Activated CD4-positive, CD25-positive, alpha-beta regulatory T cell treated with anti-CD3 and anti-CD28 coated beads, Interleukin-2, amount 50 U/mL, for 16 hours (primary cell): ENCODE results near the gene NKX6-2.
"Not testable (repeated sequence)": the region's sequence is repeated elsewhere in the genome, so short reads cannot be mapped to it uniquely, and the experiment has no call there.

Experiments used
- DNase-seq: peaks from one replicate; pipeline ENCODE4 v3.0.0-alpha.2; 2020; ENCODE audit warnings: low read depth, low spot score

The NKX6-2 gene

DNA sequence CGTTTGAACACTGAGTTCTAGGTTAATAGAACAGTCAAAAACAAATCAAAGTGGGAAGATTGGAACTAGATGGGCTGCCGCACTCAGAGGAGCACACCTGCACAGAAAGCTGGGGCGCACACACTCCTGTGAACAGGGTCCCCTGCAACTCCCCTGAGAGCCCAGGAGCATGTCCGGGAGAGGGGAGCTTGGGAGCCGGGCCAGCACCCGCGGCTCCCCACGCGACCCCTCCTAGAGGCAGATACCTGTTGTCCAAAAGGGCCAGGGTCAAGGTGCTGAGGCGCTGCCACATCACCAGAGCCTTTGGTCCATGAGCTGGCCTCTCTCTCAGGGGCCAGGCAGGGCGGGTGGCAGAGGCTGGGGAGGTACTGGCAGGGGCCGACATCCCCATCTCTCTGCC, 5.6 kb downstream of the NKX6-2 start:
- no peak for DNase-seq

DNA sequence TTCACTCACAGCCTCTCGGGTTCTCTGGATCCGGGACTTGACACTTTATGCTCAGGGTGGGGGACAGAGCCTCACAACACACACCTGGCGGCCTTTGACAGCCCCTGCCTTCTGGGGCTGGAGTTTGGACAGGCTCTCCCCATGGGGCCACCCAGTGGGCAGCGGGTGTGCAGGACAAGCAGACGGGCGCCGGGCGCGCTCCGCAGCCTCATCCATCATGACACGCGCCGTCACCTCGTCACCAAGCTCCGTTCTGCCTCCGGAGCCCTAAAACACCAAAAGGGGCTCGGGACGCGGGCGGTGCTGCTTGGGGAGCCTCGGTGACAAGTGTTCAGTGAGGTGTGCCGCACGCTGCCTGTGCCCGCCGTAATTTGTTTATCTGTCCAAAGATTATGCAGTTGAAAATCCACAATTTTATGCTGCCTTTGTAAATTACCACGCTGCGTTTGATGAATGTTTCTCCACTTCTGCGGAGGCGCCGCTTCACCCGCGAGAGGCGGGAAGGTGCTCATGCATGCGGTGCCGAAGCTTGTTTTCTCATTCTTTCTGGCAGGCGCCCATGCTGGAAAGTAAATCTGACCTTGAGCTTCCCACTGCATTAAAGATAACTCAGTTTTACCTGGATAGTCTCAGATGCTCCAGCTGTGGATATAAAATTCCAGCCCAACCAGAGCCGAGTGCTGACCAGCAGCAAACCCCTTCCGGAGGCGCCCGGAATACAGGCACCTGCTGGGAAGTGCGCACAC, 6.2 kb downstream of the NKX6-2 start:
- no peak for DNase-seq

DNA sequence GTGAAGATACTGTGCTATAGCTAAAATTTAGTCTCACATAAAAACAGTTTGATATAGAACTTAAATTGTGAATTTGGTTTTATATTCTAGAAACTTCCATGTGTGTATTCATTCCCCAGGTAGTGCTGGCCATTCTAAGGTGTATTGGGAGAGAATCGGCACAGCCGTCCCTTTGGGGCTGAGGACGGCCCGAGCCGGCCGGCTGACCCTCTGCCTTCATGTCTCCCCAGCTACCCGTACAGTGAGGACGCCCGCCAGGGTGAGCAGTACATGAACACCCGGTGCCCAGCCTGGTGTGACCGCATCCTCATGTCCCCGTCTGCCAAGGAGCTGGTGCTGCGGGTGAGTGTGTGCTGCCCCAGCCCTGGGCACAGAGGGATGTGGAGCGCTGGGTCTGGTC, 8.5 kb downstream of the NKX6-2 start:
- DNase-seq = no peak

DNA sequence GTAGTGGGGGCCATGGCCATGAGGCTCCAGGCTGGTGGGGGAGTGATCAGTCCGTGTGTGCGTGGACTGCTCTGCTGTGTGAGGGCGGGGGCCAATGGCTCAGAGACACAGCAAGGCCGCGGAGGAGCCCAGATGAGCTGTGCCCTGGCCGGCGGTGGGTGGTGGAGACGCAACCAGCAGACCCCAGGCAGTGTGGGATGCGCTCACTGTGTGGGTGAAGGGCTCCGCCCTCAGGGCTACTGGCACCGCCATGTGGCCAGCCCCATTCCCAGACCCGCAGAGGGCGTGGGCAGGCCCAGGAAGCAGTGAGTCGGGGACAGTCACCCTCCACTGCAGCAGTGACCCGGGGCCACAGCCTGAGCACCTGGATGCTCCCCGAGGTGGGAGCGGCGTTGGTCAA, 9.1 kb downstream of the NKX6-2 start:
- no peak for DNase-seq

DNA sequence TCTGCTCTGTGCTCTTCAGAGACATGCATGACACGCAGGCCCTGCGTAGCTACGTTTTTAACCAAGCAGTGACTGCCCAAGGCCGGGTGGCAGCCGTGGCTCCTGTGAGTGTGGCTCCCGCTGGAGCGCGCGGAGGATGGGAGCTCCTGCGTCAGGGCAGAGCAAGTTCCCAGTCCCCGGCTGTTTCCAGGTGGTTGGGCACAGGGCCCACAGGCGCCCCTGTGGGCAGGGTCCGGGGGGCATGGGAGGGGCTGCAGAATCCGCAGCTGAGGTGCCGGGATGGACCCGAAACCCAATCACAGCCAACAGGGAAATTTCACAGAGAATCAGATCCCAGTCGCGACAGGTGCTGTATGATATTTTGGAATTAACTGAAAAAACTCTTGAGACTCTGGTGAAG, 9.8 kb downstream of the NKX6-2 start:
- DNase-seq = no peak

DNA sequence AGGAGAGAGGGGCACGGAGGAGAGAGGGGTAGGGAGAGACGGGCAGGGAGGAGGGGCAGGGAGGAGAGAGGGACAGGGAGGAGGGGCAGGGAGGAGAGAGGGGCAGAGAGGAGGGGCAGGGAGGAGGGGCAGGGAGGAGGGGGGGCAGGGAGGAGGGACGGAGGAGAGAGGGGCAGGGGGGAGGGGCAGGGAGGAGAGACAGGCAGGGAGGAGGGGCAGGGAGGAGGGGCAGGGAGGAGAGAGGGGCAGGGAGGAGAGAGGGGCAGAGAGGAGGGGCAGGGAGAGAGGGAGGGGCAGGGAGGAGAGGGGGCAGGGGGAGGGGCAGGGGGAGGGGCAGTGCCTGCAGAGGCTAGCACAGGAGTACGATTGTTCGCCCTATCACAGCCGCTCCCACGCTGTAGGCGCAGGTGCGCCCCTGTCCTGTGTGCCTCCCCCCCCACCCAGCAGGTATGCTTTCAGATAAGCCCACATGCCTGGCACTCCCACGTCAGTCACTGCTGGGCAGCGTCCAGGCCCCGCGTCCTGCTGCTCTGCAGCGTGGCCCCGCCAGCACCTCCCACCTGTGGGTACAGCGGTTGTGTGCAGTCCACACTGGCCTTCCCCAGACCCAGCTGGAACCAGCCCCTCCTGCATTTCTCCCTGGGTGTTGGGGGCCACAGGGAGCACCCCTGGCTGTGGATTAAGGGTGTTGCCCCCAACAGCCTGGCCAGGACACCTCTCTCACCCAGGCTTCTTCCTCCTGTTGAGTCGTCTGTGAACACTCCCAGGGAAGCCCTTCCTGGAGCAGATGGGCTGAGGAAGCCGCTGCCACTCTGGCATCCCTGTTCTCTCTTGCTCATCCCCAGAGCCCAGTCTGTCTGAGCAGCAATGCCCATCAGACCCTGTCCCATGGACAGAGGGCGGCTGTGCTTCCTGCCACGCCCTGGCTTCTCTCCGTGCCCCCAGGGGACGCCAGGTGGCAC, 10.8 kb downstream of the NKX6-2 start:
- DNase-seq = no peak

DNA sequence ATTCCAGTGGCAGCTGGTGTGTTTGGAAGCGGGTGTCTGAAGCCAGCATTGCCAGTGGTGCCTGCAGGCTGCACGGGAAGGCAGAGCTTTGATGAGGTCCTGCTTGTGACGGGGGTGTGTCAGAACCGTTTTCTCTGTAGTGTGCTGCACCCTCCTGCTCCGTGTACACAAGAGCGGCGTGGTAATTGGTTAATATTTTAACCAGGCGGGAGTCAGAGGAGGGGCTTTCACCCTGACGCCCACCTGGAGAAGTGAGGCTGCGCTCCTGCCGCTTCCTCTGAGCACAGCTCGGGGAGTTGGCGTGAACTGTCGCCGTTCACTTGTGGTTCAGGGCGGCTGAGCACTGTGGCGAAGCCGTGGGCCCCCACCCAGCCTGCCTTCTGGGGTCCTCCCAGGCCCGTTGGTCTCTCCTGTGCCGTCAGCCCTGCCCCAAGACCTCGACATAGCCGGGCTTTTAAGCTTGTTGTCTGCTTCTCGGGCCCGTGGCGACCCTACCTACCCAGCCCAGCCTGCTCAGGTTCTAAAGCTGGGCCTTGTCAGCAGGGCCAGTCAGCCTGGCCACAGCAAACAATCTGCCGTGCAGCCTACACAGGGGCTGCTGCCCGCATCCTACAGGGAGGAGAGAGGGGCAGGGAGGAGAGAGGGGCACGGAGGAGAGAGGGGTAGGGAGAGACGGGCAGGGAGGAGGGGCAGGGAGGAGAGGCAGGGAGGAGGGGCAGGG, 11.6 kb downstream of the NKX6-2 start:
- no peak for DNase-seq

DNA sequence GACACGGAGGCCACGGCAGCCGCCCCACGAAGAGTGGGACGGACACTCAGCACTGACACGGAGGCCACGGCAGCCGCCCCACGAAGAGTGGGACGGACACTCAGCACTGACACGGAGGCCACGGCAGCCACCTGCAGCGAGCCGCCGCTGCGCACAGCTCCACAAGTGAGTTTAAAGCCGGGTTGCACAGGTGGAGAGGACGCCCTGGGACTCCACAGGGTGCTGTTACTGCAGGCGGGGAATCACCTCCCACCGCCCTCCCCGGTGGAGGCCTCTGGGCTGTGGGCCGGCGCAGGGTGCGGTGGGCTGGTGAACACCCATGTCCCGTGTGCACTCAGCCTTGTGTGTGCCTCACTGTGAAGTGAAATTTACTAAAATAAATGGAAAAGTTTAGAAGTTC, 13.1 kb downstream of the NKX6-2 start:
- not testable (repeated sequence) for DNase-seq

DNA sequence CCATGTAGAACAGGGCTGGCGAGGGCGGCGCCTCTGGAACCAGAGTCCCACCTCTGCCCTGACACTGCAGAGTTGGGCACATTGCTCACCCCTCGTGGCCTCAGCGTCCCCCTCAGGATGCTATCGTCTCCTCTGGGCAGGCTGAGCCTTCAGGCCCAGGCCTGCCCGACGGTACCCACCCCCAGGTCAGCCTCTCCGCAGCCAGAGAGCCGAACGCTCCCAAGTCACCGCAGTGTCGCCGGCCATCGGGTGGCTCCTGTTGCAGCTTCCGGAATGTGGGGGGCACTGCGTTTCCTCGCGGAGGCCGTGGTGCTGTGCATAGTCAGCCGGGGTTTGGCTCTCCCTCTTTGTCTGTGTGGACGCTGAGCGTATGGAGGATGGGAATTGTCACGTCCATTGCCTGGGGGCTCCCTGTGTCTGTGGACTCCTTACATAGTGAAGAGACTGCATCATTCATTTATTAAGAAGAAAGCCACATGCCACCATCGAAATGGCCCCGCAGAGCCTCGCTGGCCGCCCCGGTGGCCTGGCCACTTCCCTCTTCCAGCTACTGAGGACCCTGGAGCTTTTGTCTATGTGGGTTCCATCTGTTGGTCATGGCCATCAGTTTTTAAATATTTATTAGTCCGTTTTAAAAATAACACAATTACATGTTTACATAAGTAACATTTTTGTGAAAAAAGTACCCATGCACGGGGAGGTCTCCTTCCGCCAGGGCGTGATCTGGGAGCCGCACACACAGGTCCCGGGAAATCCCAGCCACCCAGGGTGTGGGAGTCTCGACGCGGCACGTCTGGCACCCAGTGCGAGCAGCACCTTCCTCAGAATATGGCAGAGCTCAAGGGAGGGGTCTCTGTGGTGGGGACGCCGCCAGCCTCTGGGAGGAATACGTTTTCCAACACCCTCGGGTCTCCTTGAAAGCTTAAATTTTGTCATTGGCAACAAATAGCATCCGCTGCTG, 15.6 kb downstream of the NKX6-2 start:
- DNase-seq = no peak

DNA sequence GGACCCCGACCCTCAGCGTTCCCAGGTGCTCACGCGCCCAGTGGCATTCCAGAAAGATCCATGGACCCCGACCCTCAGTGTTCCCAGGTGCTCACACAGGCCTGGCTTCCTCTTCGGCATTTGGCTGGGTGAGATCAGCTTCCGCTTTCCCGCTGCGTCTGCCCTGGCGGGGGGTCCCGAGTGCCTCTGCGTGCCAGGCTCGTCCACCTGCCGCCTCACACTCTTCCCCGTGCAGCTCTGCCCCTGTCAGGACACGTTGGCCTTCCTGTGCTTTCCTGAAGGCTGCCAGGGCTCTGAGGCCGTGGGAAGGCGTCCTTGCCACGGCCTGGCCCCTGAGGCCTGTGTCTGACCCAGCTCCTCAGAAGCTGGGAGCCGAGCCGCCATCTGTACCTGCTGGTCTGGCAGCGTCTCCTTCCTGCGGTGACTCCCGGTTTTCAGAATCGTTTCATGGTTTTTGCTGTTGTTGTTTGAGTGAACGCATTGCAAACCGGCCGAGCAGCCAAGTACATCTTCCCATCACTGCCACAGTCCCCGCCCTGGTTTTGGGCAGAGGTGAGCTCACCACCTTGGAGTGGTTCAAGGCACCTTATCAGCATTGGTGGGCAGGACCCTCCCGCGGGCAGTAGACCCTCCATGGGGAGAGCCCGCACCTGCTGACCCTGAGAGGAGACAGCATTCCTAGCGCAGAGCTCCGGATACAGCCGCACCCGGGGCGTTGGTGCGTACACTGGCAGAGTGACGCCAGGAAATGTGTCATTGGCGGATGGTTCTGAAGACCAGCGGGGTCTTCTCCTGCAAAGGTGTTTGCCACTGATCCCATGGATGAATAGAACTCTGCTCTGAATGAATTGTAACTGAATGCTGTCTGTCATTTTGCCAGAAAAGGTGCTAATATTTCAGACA, 17.4 kb downstream of the NKX6-2 start:
- DNase-seq = no peak

DNA sequence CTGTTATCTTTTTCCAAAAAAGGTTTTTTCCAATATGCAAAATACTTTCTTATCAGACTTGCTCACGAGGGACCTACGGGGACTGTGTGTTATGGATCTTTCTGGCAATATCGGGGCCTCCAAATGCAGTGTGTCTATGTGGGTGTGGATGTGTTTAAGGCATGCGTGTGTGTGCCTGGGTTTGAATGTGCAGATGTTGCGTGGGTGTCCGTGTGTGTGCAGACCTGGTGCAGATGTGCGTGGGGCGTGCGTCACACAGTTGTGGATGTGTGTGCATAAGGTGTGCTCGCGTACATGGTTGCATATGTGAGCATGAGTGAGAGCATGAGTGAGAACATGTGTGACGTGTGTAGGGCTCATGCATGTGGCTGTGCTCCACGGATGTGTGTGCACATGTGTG, 19.7 kb downstream of the NKX6-2 start:
- no peak for DNase-seq

DNA sequence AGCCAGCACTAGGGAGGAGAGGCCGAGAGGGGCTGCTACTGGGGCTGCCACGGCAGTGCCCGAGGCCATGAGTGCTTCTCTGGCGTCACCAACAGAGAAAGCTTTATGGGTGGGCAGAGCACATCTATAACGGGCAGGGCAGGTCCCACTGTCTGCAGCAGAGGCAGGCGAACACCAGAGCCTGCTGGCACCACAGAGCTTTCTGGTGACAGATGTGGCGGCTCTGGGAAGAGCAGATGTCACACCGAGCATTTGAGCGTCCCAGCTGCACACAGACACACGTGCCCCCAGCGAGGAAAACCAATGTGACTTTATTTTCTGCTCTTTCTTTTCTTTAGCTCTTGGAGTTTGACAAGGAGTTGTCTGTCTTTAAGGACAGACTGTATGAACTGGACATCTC, 20.5 kb downstream of the NKX6-2 start:
- DNase-seq = no peak

DNA sequence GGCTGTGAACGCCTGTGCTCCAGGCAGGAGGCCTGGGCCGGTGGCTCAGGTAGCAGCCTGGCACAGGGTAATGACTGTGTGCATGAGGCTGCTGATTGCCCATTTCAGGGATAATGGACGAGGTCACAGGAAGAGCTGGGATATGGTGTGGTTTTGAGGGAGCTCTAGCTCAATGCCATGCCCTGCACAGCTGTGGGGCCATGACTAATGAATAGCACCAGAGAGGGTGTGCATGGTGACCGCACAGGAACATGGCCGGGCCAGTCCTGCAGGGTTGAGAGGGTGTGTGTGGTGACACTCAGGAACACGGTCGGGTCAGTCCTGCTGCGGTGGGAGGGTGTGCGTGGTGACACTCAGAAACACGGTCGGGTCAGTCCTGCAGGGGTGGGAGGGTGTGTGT, 21.8 kb downstream of the NKX6-2 start:
- no peak for DNase-seq

DNA sequence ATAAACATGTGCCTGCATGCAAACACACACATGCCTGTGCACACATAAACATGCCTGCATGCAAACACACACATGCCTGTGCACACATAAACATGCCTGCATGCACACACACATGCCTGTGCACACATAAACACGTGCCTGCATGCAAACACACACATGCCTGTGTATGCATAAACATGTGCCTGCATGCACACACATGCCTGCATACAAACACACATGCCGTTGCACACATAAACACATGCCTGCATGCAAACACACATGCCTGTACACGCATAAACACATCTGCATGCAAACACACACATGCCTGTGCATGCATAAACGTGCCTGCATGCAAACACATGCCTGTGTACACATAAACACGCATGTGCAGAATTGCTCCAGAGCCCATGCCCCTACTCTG, 22.4 kb downstream of the NKX6-2 start:
- DNase-seq = no peak

DNA sequence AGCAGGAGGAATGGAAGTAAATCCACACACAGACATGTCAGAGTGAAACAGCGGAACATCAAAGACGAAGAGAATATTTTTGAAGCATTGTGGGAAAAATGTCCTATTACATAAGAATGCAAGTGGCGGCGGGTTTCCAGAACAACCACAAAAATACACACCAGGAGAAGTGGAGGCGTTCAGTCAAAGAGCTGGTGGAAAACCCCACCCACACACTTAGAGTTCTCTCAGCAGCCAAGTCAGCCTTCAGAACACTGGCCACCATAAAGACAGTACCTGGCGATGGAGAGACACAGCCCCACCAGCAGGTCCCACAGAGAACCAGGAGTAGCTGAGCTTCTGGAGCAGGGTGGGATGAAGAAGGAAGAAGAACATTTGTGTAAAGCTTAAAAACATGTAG, 23.7 kb downstream of the NKX6-2 start:
- DNase-seq = no peak

DNA sequence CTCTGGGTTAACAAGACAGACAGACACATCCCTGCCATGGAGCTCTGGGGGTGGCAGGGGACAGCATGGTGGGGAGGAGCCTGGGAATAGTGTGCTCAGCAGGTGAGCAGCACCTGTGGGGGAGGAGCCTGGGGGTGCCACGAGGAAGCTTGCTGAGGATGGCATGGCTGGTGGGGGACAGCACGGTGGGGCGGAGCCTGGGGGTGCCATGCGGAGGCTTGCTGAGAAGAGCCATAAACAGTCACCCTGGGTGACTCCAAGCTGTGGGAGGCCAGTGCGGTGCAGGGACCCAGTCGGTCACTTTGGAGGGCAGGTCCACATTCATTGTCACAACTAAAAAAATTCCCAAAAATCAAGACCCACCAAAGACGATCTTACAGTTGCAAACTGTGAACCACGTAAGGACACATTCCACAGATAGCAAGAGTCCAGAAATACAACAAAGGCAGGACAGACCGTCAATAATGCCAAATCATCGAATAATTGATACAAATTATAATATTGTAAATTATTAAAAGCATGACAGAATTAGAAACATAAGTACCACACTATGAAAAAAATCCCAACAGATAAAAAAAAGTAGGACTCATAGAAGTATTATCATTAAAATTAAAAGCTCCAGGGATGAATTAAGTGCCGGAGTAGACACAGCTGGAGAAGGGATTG, 24.4 kb downstream of the NKX6-2 start:
- no peak for DNase-seq

DNA sequence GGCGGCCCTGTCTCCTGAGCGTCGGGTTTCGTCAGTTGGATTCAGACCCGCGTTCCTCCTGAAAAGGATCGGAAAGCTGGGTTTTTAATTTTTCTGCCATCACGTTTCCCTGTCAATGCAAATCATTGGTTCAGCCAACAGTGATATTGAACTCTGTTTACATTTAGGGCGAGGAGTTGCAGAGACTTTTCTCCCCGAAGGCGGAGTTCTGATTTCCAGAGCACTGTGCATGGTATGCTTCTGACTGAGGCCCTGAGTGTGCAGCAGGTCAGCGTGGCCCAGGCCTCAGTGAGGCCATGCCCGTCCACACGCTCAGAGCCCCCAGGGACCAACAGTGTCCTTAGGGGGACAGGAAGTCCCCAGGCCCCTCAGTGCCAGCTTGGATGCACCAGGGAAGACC, 27.1 kb downstream of the NKX6-2 start:
- no peak for DNase-seq

DNA sequence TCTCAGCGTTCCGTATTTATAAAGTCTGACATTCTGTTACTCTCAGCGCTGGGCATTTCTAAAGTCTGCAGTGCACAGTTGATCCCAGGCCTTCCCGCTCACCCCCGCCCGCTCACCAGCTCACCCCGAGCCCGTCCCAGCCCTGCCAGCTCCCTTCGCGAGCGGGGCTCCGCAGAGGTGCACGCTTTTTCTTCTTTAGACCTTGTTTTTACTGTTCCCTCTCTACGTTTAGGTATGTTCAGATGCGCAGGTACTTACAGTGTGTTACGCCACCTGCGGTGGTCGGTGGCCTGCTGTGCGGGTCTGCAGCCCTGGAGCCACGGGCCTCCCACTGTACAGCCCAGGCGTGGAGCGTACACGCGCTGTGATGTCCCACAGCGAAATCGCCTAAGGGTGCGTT, 28.8 kb downstream of the NKX6-2 start:
- DNase-seq = no peak

DNA sequence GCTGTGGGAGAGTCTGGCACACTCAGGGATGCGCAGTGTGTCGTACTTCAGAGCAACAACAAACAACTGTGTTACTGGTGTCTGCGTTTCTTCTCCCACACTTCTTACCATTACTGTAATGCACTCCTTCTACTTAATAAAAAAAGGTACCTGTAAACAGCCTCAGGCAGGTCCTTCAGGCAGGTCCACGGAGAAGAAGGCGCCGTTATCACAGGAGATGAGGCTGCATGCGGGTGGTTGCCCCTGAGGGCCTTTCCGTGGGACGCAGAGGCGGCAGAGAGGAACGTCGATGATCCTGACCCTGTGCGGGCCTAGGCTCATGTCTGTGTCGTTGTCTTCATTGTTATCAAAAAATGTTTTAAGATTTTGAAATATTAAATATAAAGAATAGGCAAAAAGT, 29.4 kb downstream of the NKX6-2 start:
- DNase-seq = no peak
